Measurements from ENCODE around the gene ABCA12.
"Not testable (repeated sequence)": the region's sequence is repeated elsewhere in the genome, so short reads cannot be mapped to it uniquely, and the experiment has no call there.

The ABCA12 gene, protein sequence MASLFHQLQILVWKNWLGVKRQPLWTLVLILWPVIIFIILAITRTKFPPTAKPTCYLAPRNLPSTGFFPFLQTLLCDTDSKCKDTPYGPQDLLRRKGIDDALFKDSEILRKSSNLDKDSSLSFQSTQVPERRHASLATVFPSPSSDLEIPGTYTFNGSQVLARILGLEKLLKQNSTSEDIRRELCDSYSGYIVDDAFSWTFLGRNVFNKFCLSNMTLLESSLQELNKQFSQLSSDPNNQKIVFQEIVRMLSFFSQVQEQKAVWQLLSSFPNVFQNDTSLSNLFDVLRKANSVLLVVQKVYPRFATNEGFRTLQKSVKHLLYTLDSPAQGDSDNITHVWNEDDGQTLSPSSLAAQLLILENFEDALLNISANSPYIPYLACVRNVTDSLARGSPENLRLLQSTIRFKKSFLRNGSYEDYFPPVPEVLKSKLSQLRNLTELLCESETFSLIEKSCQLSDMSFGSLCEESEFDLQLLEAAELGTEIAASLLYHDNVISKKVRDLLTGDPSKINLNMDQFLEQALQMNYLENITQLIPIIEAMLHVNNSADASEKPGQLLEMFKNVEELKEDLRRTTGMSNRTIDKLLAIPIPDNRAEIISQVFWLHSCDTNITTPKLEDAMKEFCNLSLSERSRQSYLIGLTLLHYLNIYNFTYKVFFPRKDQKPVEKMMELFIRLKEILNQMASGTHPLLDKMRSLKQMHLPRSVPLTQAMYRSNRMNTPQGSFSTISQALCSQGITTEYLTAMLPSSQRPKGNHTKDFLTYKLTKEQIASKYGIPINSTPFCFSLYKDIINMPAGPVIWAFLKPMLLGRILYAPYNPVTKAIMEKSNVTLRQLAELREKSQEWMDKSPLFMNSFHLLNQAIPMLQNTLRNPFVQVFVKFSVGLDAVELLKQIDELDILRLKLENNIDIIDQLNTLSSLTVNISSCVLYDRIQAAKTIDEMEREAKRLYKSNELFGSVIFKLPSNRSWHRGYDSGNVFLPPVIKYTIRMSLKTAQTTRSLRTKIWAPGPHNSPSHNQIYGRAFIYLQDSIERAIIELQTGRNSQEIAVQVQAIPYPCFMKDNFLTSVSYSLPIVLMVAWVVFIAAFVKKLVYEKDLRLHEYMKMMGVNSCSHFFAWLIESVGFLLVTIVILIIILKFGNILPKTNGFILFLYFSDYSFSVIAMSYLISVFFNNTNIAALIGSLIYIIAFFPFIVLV (N-terminal part only)

DNA sequence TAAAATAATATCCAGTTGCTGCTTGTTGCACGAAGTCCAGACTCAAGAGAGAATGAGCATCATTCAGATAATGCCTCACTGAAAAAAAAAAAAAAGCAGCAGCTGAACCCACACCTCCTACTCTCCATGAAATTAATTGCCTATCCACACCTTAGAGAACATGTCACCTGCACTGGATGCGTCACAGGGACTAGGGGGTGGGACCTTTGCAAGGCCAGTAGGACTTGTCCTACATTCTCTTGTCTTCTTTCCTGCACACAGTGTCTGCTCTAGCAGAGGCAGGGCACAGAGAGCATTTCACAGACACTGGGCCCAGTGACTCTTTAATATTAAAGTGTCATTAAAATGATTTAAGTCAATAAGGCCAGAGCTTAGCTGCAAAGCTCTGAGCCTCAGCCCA is at the start of gene ABCA12:
Gene ABCA12, minus strand, starts transcription at position 148 of the 400 bp plus-strand sequence. CDS start 418 bp downstream, outside the sequence.
- no peak for DNase-seq

GRCh38 chr2:215188078-215188477 is 49.7 kb upstream of the ABCA12 start:
- DNase-seq: no peak

DNA sequence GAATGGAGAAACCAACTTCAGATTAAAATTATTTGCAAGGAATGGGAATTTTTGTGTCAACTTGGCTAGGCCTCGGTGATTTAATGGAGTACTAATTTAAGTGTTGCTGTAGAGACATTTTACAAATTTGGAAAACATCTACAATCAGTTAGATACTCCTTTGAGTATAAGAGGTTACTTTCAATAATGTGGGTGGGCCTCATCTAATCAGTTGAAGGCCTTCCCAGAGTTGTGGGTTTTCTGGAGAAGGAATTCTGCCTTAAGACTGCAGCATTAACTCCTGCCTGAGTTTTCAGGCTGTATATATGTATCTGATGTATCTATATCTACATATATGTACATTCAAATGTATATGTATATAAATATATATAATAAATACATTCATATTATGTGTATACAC is 47.6 kb upstream of the ABCA12 start:
- DNase-seq: no peak

DNA sequence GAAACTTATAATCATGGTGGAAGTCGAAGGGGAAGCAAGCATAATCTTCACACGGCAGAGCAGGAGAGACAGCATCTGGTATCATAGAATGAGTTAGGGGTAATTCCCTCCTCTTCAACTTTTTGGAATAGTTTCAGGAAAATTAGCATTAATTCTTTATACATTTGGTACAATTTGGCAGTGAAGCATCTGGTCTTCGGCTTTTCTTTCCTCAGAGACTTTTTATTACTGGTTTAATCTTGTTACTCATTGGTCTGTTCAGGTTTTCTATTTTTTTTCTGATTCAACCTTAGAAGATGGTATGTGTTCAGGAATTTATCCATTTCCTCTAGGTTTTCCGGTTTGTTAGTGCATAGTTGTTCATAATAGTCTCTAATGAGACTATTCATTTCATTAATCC is 39.7 kb upstream of the ABCA12 start:
- no peak for DNase-seq

DNA sequence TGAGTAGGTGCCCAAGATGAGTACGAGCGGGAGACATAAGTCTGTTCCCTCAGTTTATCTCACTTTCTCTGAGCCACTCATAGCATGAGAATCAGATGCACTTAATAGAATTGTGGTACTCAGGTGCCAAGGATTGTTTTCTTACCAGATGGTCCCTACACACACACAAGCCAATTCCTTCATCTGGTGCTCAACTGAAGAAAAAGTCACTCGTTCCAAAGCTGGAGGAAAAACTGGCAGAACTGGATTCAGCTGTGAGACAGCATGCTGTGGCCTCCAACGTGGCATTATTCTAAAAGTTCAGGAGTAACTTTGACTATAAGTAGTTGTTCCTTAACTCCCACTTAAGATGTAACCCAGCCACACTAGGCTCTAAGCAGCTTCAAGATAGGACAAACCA is 33.4 kb upstream of the ABCA12 start:
- DNase-seq: no peak

DNA sequence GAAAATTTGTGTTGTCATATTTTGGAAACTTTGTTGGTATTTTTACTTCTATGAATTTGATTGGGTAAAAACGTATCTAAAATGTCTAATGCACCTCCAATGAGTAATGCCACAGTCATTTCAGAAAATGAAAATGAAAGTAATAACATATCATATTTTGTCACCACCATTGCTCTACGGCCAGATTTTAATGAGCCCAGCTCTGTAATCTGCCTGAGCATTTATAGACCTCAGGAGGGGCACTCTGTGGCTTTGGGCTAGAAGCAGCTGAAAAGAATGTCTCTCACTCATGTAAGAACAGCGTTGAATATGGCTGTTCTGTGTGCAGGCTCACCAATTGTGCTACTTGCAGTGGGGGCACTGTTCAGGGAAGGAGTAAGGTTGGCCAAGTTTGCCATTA is 32.7 kb upstream of the ABCA12 start:
- DNase-seq: peak; percentile 5

GRCh38 chr2:215166505-215166904 is 28.1 kb upstream of the ABCA12 start:
- DNase-seq: not testable (repeated sequence)

GRCh38 chr2:215163319-215163718 is 24.9 kb upstream of the ABCA12 start:
- not testable (repeated sequence) for DNase-seq

DNA sequence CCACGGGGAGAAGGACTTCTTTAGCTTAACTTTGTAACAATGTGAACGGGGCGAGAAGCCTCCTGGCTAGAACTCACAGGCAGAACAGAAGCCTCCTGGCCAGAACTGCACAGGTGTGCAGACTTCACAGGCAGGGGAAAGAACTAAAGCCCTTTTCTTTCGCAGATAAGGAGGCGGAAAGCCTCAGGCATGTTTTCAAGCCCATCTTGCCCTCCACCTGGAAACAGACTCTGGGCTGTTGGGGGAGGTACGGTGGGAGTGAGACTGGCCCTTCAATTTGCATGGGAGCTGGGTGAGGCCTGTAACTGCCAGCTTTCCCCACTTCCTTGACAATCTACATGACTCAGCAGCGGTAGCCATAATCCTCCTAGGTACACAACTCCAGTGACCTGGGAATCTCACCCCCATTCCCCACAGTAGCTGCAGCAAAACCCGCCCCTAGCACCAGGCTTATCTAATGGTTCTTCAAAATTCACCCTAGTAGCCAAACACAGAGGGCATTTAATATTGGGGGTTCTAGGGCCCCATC is 22.9 kb upstream of the ABCA12 start:
- DNase-seq: no peak

DNA sequence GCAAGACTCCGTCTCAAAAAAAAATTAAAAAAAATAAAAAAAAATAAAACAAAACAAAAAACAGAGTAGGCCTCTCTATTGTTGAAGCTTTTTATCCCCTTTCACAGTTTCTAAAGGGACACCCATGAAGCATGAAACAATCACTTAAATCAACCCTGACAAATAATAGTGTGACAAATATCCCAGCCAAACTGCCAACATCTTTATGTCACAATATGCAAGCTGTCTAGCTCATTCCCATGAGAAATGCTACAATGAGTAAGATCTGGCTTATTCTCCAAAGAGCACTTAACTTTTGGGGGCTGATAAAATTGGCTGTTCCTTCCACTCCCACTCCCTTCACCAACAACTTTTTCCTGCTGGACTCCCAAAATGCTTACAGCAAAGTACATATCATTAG is 21.7 kb upstream of the ABCA12 start:
- no peak for DNase-seq

DNA sequence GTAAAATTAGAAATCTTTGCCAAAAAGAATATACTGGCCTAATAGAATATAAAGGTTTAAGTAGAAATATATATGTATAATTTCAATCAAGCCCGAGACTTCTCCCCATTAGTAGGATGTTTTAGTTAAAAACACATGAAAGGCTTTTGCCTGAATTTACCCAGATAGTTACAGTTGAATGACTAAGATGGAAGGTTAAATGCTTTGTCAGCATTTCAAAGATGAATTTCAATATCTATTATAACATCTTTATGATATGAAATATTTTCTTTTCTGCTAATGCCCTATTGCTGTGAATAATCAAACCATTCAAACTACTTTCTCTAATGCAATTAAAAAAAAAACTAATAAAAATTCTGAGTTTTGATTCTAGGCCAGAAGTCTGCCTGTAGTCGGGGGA is 18.0 kb upstream of the ABCA12 start:
- no peak for DNase-seq

- DNase-seq: no peak
These were observed 11.5 kb upstream of the ABCA12 start for GRCh38 chr2:215149894-215150293.

DNA sequence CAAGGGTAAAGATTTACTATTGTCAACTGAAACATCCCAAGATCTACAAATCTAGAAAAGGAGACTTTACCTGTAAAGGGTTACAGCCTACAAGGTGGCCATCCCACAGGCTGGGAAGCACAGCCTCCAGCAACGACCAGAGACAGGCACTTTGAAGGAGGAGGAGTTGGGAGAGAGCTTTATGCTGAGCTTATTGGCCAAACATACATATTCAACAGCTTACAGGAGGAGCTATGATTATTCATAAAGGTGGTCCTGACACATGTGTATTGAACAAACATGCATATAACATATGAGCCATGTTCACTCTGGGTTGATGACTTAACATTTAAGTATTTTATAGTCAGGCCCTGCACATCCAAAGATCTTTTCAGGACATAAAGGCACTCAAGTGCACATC is 11.1 kb upstream of the ABCA12 start:
- DNase-seq: no peak

GRCh38 chr2:215149060-215149459 is 10.6 kb upstream of the ABCA12 start:
- no peak for DNase-seq

DNA sequence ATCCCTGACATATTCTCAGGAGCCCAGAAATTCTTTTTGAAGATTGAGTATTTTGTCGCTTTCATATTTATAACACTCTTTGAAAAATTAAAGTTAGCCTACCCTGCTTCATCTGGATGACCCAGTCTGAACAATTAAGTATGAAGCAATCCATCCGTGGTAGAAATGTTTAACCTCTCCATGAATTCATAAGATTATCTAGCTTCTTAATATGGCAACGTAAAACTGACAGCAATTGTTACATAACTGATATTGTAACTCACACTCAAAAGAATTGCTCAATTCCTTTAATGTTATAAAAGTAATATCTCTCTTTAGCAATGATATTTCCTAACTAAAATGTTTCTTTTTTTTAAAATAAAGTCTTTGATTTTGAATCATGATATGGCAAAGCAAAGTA is 7.2 kb upstream of the ABCA12 start:
- no peak for DNase-seq

DNA sequence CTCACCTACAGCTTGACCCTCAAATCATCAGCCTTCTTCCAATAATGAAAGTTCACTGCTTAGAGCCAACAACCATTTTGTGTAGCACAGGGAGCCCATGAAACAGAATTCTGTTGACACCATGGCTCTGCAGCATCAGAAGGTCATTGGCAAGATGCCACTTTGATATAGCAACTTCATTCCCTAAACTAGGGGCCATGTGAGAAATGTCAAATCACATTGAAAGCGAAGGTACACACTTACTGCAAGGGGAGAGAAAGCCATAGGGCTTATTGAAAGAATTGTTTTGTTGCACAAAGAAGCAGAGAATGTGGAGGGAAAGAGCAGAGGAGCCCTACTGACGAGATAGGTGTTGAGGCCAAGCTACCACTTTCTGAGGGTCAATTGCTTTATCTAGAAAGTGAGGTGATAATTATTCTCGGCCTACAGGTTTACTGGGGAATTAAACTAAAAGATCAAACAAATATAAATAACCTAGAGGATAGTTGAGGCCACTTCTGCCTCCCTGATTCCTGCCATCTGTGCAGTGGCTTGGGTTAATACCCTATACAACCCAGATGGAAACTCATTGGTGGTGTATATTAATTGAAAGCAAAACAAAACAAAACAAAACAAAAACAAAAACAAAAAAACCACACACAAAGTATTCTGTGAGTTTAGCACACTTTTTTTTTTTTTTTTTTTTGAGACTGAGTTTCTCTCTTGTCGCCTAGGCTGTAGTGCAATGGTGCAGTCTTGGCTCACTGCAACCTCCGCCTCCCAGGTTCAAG is 5.9 kb upstream of the ABCA12 start:
- no peak for DNase-seq

DNA sequence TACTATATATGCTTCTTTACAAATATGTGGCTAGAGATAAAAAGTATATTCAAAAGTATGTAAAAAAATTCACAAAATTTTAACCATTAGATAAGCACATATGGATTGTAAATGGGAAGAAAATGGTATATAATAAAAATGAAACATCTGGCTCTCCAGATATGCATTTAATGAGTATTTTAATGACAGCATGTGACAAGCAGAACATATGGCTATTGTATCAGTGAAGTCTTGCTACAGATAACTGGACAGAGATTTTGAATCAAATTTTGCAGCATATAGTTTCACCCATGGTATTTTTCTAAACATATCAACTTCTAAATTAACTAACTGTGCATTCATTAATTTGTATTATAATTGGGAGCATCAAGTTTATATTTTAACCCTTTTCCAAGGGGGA is 5.0 kb upstream of the ABCA12 start:
- no peak for DNase-seq

DNA sequence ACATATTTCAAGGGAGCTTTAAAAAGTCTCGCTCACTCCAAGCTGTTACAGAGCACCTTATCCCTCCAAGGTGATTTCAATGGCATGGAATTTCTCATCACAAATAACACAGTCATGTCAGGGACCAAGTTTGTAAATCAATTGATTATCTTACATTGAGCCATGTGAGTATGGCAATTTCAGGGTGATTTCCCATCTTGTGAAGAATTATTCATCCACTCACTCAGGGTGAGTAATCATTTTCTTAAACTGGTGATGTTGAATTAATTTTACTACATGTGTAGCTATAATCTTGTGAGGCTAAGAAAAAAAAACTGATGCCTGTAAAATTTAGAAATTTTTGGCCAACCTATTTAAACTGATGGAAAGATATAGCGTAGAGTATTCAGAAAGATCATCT is 3.3 kb upstream of the ABCA12 start:
- DNase-seq: no peak

DNA sequence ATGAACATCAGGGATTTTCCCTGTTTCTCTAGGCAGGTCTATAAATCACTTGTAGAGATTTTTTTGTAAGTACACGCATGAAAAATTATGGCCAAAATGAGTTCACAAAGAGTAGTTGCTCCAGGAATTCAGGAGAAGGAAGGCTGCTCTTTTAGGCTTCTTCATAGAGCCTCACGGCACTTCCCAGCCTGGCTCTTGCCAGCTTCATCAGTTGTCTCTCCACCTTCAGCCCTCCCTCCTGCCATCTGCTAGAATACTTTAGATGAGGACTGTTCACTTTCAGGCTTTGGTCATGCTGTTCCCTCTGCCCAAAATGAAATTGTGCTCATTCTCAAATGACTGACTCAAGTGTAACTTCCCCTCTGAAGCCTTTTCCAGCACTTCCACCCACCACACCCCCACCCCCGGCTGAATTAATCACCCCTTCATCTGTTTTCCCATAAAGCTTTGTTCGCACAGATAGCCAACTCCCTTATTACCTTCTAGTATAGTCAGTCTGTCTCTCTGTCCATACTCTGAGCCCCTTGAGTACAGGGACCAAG is 1.8 kb upstream of the ABCA12 start:
- DNase-seq: no peak

DNA sequence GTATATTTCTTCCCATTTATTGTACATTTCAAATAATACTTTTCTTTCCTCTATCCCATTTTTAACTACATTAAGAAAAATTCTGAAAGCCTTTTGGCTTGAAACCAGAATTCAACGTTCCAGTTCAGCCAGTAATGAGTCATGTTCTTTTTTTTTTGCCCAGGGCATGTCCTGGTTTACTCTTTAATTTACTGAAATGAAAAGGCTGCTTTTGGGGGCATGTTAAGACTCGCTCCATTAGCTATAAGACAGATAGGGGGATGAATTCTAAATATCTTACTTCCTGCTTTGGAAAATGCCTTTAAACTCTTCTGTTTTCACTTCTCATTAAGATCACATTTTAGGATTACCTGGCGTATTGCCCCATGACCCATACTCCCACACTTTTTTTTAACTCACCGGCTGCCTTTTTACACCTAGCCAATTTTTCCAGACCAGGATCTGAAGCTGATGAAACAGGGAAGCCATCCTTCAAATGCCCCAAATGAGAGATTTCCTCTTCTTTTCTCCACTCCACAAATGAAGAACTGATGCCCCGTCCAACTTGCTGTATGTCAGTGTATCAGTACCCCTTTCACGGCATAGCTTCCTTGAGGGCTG is 585 bp downstream of the ABCA12 start:
- DNase-seq: no peak

DNA sequence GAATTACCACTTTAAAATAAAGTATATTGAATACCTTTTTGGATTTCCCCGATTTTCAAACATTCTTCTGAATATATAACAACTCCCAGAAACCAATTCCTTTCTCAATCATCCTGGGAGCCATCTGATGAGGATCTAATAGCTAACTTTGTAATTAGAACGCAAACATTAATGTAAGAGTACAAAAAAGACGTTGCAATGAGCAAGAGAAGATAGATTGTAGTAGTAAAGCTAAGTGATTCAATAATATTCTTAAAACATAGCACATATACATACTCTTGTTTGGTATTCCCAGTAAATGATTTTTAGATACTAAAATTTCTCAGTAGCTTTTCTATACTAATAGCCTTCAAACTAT is 1.1 kb downstream of the ABCA12 start:
- DNase-seq: no peak
